Astrocyte (in vitro differentiated cells and primary cell): ENCODE data around the gene DOCK1.

Source experiments
- CTCF ChIP-seq: IDR thresholded peaks from 2 replicates; pipeline ENCODE4 v1.5.1; 2011; ENCODE audit warnings: low read depth, mild to moderate bottlenecking, inconsistent platforms, low read length, moderate library complexity; ENCODE audit not compliant: insufficient read depth
- EZH2 ChIP-seq: IDR thresholded peaks from 2 replicates; pipeline ENCODE4 v1.6.1; 2012; ENCODE audit warnings: mild to moderate bottlenecking, low read length, inconsistent platforms; ENCODE audit not compliant: insufficient read depth

- TF ChIP-seq CTCF (no peak), EZH2 (no peak)
Measured at GRCh38 chr10:126956712-126957108, 51.5 kb downstream of the DOCK1 start.
